GM19023 (cell line): ENCODE results near the gene PNPO.

ENCODE experiments used
- ATAC-seq: cut with Tn5 transposase; IDR thresholded peaks from one replicate; pipeline ENCODE4 v1.9.1; 2021; ENCODE audit warnings: mild to moderate bottlenecking, moderate library complexity; ENCODE audit not compliant: unreplicated experiment

PNPO gene

DNA sequence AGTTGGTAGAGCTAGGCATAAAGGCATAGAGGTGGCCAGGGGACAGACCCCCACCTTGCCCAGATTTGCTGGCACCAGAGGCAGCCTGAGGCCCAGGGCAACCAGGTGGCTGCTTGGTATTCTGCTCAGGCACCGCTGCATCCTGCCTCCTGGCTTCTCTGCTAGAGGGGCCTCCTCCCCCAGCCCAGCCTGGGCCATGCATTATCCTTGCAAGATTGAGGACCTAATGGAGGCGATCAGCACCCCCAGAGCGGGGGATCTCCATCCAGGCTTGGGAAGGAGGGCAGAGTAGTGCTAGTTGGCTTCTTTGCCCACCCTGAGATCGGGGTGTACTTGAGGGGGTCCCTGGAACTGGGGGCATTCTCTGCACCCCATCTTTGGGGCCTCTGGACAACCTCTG lies 53.4 kb downstream of the PNPO start:
- no peak for ATAC-seq

DNA sequence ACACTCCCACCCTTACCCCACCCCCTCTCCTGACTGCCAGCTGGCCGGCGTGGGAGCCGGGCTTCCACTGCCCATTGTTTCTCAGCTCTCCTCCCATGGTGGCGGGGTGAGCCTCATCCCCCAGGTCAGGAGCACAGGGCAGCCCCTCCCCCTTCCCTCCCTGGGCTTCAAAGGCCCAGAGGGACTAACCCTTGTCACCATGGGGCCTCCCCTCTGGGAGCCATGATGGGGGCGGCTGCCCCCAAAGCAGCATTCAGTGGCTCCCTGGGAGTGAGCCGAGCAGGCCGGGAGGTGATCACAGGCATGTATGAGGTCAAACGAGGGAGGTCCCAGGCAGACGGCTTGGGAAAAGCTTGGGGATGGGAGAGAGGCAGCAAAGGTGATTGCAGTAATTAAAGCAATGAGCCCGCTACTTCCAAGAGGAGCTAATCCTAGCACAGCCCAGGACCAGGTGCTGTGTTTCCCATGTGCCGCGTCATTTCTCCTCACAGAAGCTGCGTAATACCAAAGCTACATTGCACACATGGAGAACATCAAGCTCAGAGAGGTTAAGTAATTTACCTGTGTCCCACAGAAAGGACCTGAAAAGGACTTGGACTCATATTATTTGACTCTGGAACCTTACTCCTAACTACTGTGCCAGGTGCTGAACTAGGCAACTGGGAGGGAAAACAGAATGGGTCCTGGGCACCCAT lies 54.0 kb downstream of the PNPO start:
- ATAC-seq: no peak

GRCh38 chr17:47996201-47996600 lies 54.8 kb downstream of the PNPO start:
- ATAC-seq: no peak

- ATAC-seq: no peak
These were observed 56.2 kb downstream of the PNPO start for GRCh38 chr17:47997586-47997985.

GRCh38 chr17:47998044-47998443 lies 56.7 kb downstream of the PNPO start:
- ATAC-seq: no peak
